PFSK-1 (cell line): ENCODE results near the gene LPCAT3.

Experiments used
- FOXP2 ChIP-seq: optimal IDR thresholded peaks from 2 replicates; pipeline ENCODE3; 2011; ENCODE audit warnings: borderline replicate concordance, control low read depth, inconsistent platforms; ENCODE audit not compliant: insufficient read depth; ENCODE audit errors: extremely low read length, extremely low read depth
- POLR2AphosphoS5 ChIP-seq: IDR thresholded peaks from 2 replicates; pipeline ENCODE4 v1.6.1; 2012; ENCODE audit warnings: low read depth, mild to moderate bottlenecking, control low read depth, low read length, moderate library complexity
- SIN3A ChIP-seq: IDR thresholded peaks from 2 replicates; pipeline ENCODE4 v1.6.1; 2012; ENCODE audit warnings: mild to moderate bottlenecking, low read length, moderate library complexity, borderline replicate concordance; ENCODE audit not compliant: insufficient read depth
- TAF1 ChIP-seq: IDR thresholded peaks from 2 replicates; pipeline ENCODE4 v1.6.1; 2012; ENCODE audit warnings: low read length, control low read depth, borderline replicate concordance; ENCODE audit not compliant: insufficient read depth
- TF ChIP-seq, protein P1 (sequence below), 2 experiments: IDR thresholded peaks; 2 replicates each; pipeline versions ENCODE4 v1.6.1 to v1.8.0; 2011 to 2012; ENCODE audit warnings: low read depth in 2 of 2, low read length in 2 of 2, control low read depth in 1 of 2, inconsistent platforms in 1 of 2, mild to moderate bottlenecking in 1 of 2, moderate library complexity in 1 of 2; ENCODE audit not compliant: insufficient read depth in 1 of 2

GRCh38 chr12:6946920-6947374 is 71.3 kb downstream of the LPCAT3 start:
- TF ChIP-seq SIN3A (no peak), FOXP2 (no peak), POLR2AphosphoS5 (no peak), TAF1 (no peak)
- TF ChIP-seq, protein P1, sequence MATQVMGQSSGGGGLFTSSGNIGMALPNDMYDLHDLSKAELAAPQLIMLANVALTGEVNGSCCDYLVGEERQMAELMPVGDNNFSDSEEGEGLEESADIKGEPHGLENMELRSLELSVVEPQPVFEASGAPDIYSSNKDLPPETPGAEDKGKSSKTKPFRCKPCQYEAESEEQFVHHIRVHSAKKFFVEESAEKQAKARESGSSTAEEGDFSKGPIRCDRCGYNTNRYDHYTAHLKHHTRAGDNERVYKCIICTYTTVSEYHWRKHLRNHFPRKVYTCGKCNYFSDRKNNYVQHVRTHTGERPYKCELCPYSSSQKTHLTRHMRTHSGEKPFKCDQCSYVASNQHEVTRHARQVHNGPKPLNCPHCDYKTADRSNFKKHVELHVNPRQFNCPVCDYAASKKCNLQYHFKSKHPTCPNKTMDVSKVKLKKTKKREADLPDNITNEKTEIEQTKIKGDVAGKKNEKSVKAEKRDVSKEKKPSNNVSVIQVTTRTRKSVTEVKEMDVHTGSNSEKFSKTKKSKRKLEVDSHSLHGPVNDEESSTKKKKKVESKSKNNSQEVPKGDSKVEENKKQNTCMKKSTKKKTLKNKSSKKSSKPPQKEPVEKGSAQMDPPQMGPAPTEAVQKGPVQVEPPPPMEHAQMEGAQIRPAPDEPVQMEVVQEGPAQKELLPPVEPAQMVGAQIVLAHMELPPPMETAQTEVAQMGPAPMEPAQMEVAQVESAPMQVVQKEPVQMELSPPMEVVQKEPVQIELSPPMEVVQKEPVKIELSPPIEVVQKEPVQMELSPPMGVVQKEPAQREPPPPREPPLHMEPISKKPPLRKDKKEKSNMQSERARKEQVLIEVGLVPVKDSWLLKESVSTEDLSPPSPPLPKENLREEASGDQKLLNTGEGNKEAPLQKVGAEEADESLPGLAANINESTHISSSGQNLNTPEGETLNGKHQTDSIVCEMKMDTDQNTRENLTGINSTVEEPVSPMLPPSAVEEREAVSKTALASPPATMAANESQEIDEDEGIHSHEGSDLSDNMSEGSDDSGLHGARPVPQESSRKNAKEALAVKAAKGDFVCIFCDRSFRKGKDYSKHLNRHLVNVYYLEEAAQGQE (IDR thresholded peaks at IDR 0.05; ENCODE audit: insufficient read depth in 1 of 2, low read depth in 2 of 2, low read length in 2 of 2), result no peak
